Endodermal cell (in vitro differentiated cells): ENCODE data around the gene ANKDD1A. TPM values are rescaled to one million over a fixed set of nuclear protein-coding genes. Genes with fewer than 3 reads are reported as not detected.

ENCODE experiments used
- DNase-seq: peaks from one replicate; pipeline ENCODE4 v3.0.0-alpha.2; 2017
- H3K27ac ChIP-seq: 2 replicates; pipeline ENCODE4 v1.5.1; 2013; ENCODE audit warnings: mild to moderate bottlenecking, low read depth, low read length, moderate library complexity
- H3K27me3 ChIP-seq: 2 replicates; pipeline ENCODE4 v1.6.1; 2013; ENCODE audit warnings: mild to moderate bottlenecking, low read length, moderate library complexity; ENCODE audit not compliant: insufficient read depth, control insufficient read depth, poor library complexity, severe bottlenecking
- H3K36me3 ChIP-seq: 2 replicates; pipeline ENCODE4 v1.7.0; 2013; ENCODE audit warnings: mild to moderate bottlenecking, low read length, moderate library complexity; ENCODE audit not compliant: control insufficient read depth, insufficient read depth
- H3K4me1 ChIP-seq: one replicate; pipeline ENCODE4 v1.7.0; 2013; ENCODE audit warnings: low read length; ENCODE audit not compliant: control insufficient read depth, insufficient read depth
- H3K4me3 ChIP-seq: 2 replicates; pipeline ENCODE4 v1.5.1; 2013; ENCODE audit warnings: mild to moderate bottlenecking, low read length, moderate library complexity
- H3K9ac ChIP-seq: 2 replicates; pipeline ENCODE4 v1.6.1; 2013; ENCODE audit warnings: mild to moderate bottlenecking, low read length, moderate library complexity; ENCODE audit not compliant: poor library complexity, severe bottlenecking; ENCODE audit errors: extremely low read depth
- H3K9me3 ChIP-seq: 2 replicates; pipeline ENCODE4 v1.6.1; 2013; ENCODE audit warnings: mild to moderate bottlenecking, low read length, moderate library complexity; ENCODE audit not compliant: control insufficient read depth
- H3K27ac Mint-ChIP-seq: 2 replicates; pipeline ENCODE4 v1.8.0; 2020; ENCODE audit warnings: mixed read lengths
- H3K27me3 Mint-ChIP-seq: 2 replicates; pipeline ENCODE4 v1.8.0; 2021; ENCODE audit warnings: mild to moderate bottlenecking, mixed read lengths; ENCODE audit not compliant: insufficient read depth
- H3K36me3 Mint-ChIP-seq: 2 replicates; pipeline ENCODE4 v1.8.0; 2020; ENCODE audit warnings: low read depth, mixed read lengths
- H3K4me1 Mint-ChIP-seq: 2 replicates; pipeline ENCODE4 v1.8.0; 2020; ENCODE audit warnings: mixed read lengths
- H3K4me3 Mint-ChIP-seq: 2 replicates; pipeline ENCODE4 v1.8.0; 2020; ENCODE audit warnings: mild to moderate bottlenecking, moderate library complexity, mixed read lengths
- H3K9me3 Mint-ChIP-seq: 2 replicates; pipeline ENCODE4 v1.8.0; 2020; ENCODE audit warnings: mild to moderate bottlenecking, mixed read lengths
- WGBS, 2 experiments: methylation state at CpG; one replicate each; pipeline versions ENCODE4 v1.1.5 to v1.1.7; 2013; ENCODE audit warnings: missing lambda C conversion rate in 2 of 2, mixed read lengths in 1 of 2; ENCODE audit not compliant: insufficient coverage in 1 of 2, insufficient read length in 1 of 2; 5-methylcytosine and 5-hydroxymethylcytosine counted together
- total RNA-seq, 2 donors: library from RNA; stranded (reverse); fragmentation: NEBNext Ultra II Directional in 1 of 2; extraction: Animal tissue kit (Norgen Biotek cat#: 25700) in 1 of 2; gene quantifications; 2 replicates in 1 of 2; 3 replicates in 1 of 2; pipeline ENCODE4 v1.2.1, GENCODE V29; 2021
- TF ChIP-seq, protein P1 (sequence below): fragments of 200-600 bp; sonication (generic); conservative IDR thresholded peaks from 2 replicates; pipeline ENCODE4 v1.5.0; 2021; ENCODE audit warnings: antibody characterized with exemption, mild to moderate bottlenecking

ANKDD1A gene
- total RNA-seq, 2 donors from 2014 or later: 22.5 to 30.0 TPM

DNA sequence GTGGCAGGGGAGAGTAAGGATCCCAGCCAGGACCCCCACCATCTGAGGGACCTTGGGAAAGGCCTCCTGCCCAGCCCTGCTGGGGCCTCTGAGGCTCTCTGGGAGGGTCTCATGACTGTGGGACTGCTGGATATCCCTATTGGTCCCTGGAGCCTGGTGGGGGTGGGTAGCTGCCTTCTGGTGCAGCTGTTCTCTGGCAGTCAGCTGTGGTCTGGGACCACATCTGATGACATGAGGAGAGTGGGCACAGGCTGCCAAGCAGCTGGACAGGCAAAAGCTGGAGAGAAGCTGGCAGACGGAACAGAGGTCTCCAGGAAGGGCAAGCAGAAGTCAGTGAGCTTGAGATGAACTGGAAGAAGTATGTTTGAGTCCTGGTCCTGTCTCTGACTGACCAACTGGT lies 47.6 kb upstream of the ANKDD1A start:
- H3K4me3 Mint-ChIP-seq: no peak overlapping the region
- Histone ChIP-seq H3K27ac (no peak overlapping the region), H3K4me3 (no peak overlapping the region), H3K36me3 (peaks cover 30% of the 10 kb centered on the region), H3K27me3 (no peaks in the 10 kb centered on the region), H3K9me3 (no peaks in the 10 kb centered on the region), H3K4me1 (no peaks in the 10 kb centered on the region), H3K9ac (no peak overlapping the region)
- DNase-seq: no peak
- 88 to 100% methylated on average over 1 of the region's 1 CpG for WGBS, 2 experiments
- H3K4me1 Mint-ChIP-seq: peaks cover 23% of the 10 kb centered on the region
- TF ChIP-seq, protein P1, sequence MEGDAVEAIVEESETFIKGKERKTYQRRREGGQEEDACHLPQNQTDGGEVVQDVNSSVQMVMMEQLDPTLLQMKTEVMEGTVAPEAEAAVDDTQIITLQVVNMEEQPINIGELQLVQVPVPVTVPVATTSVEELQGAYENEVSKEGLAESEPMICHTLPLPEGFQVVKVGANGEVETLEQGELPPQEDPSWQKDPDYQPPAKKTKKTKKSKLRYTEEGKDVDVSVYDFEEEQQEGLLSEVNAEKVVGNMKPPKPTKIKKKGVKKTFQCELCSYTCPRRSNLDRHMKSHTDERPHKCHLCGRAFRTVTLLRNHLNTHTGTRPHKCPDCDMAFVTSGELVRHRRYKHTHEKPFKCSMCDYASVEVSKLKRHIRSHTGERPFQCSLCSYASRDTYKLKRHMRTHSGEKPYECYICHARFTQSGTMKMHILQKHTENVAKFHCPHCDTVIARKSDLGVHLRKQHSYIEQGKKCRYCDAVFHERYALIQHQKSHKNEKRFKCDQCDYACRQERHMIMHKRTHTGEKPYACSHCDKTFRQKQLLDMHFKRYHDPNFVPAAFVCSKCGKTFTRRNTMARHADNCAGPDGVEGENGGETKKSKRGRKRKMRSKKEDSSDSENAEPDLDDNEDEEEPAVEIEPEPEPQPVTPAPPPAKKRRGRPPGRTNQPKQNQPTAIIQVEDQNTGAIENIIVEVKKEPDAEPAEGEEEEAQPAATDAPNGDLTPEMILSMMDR: no peak
- no peaks in the 10 kb centered on the region for H3K27me3 Mint-ChIP-seq
- H3K27ac Mint-ChIP-seq: peak overlapping the region; percentile 40
- H3K36me3 Mint-ChIP-seq: peaks cover 30% of the 10 kb centered on the region
- H3K9me3 Mint-ChIP-seq: no peaks in the 10 kb centered on the region

GRCh38 chr15:64865126-64865997 lies 46.3 kb upstream of the ANKDD1A start:
- Mint-ChIP-seq H3K4me1 (peaks cover 23% of the 10 kb centered on the region), H3K9me3 (no peaks in the 10 kb centered on the region), H3K4me3 (no peak overlapping the region), H3K27me3 (no peaks in the 10 kb centered on the region), H3K36me3 (peaks cover 22% of the 10 kb centered on the region), H3K27ac (no peak overlapping the region)
- no peak overlapping the region for H3K9ac ChIP-seq
- peak overlapping the region; percentile 44 for H3K27ac ChIP-seq
- TF ChIP-seq, protein P1: no peak
- no peaks in the 10 kb centered on the region for H3K27me3 ChIP-seq
- H3K4me1 ChIP-seq: no peaks in the 10 kb centered on the region
- no peak overlapping the region for H3K4me3 ChIP-seq
- DNase-seq: no peak
- peaks cover 19% of the 10 kb centered on the region for H3K36me3 ChIP-seq
- H3K9me3 ChIP-seq: no peaks in the 10 kb centered on the region
- WGBS, 2 experiments: 93 to 95% methylated on average over 8 to 12 of the region's 12 CpGs

- Mint-ChIP-seq H3K4me3 (no peak overlapping the region), H3K36me3 (peaks cover 20% of the 10 kb centered on the region), H3K27ac (peak overlapping the region; percentile 75), H3K9me3 (no peaks in the 10 kb centered on the region), H3K4me1 (peaks cover 23% of the 10 kb centered on the region), H3K27me3 (no peaks in the 10 kb centered on the region)
- TF ChIP-seq, protein P1: no peak
- Histone ChIP-seq H3K27ac (peak overlapping the region; percentile 44), H3K4me1 (no peaks in the 10 kb centered on the region), H3K4me3 (no peak overlapping the region), H3K36me3 (peaks cover 12% of the 10 kb centered on the region), H3K27me3 (no peaks in the 10 kb centered on the region), H3K9me3 (no peaks in the 10 kb centered on the region), H3K9ac (no peak overlapping the region)
- 57 to 88% methylated on average over 4 to 6 of the region's 6 CpGs for WGBS, 2 experiments
- peak; percentile 83 for DNase-seq
These were observed 45.6 kb upstream of the ANKDD1A start for GRCh38 chr15:64865998-64866520.
